Right atrium auricular region (tissue), 2 donors: ENCODE measurements around the gene ZDHHC16. TPM values are rescaled to one million over a fixed set of nuclear protein-coding genes. Genes with fewer than 3 reads are reported as not detected.

Experiments
- DNase-seq: peaks from one replicate; pipeline ENCODE4 v3.0.0-alpha.2; 2019; ENCODE audit warnings: low spot score
- H3K27ac ChIP-seq, 2 donors: fragments of 200-600 bp; sonication (generic); 1 replicate in 1 of 2; 2 replicates in 1 of 2; pipeline ENCODE4 v1.5.1; 2016 to 2019
- H3K27me3 ChIP-seq, 2 donors: fragments of 200-600 bp; sonication (generic); one replicate each; pipeline versions ENCODE4 v1.5.1 to v1.6.0; 2017 to 2019
- H3K36me3 ChIP-seq: fragments of 200-600 bp; sonication (generic); one replicate; pipeline ENCODE4 v1.5.1; 2016
- H3K4me1 ChIP-seq, 2 donors: fragments of 200-600 bp; sonication (generic); one replicate each; pipeline versions ENCODE4 v1.5.1 to v1.6.0; 2017 to 2019
- H3K4me3 ChIP-seq, 2 donors: fragments of 200-600 bp; sonication (generic); 1 replicate in 1 of 2; 2 replicates in 1 of 2; pipeline ENCODE4 v1.5.1; 2017 to 2019; ENCODE audit warnings: mild to moderate bottlenecking in 1 of 2, moderate library complexity in 1 of 2
- H3K9me3 ChIP-seq, 2 donors: fragments of 200-600 bp; sonication (generic); one replicate each; pipeline ENCODE4 v1.5.1; 2019
- CTCF ChIP-seq, 2 donors: fragments of 200-600 bp; sonication (generic); IDR thresholded peaks; one replicate each; pipeline ENCODE4 v1.5.1; 2019; ENCODE audit warnings: antibody characterized with exemption in 2 of 2
- total RNA-seq, 2 donors: library from RNA; depleted of rRNA; stranded (reverse); fragments of >200 nt; gene quantifications; one replicate each; pipeline ENCODE4 v1.1.0, GENCODE V29; 2016

ZDHHC16 gene
- total RNA-seq, 2 donors from 2014 or later, result 28.2 to 39.0 TPM

GRCh38 chr10:97456034-97456685 is 10.2 kb downstream of the ZDHHC16 start:
- Histone ChIP-seq H3K27ac (no peak overlapping the region), H3K4me1 (peaks cover 0 to 16% of the 10 kb centered on the region in 2 donors), H3K36me3 (peaks cover 77% of the 10 kb centered on the region), H3K9me3 (no peaks in the 10 kb centered on the region), H3K27me3 (no peaks in the 10 kb centered on the region), H3K4me3 (no peak overlapping the region)
- no peak for TF ChIP-seq CTCF (IDR thresholded peaks at IDR 0.05)
- DNase-seq, result no peak

- H3K27me3 ChIP-seq, result no peaks in the 10 kb centered on the region
- H3K9me3 ChIP-seq, result no peaks in the 10 kb centered on the region
- peaks cover 81% of the 10 kb centered on the region for H3K36me3 ChIP-seq
- H3K4me3 ChIP-seq, result no peak overlapping the region
- H3K4me1 ChIP-seq, result peaks cover 0 to 15% of the 10 kb centered on the region in 2 donors
- DNase-seq, result no peak
- no peak overlapping the region for H3K27ac ChIP-seq
- TF ChIP-seq CTCF (IDR thresholded peaks at IDR 0.05), result no peak
These were observed 10.7 kb downstream of the ZDHHC16 start for GRCh38 chr10:97456686-97457065.

- Histone ChIP-seq H3K36me3 (peaks cover 92% of the 10 kb centered on the region), H3K4me1 (peaks cover 0 to 9% of the 10 kb centered on the region in 2 donors)
These were observed 13.1 kb downstream of the ZDHHC16 start for GRCh38 chr10:97459111-97459510.

GRCh38 chr10:97459933-97460332 is 14.0 kb downstream of the ZDHHC16 start:
- Histone ChIP-seq H3K27me3 (no peaks in the 10 kb centered on the region), H3K9me3 (no peaks in the 10 kb centered on the region), H3K4me1 (peaks cover 0 to 1% of the 10 kb centered on the region in 2 donors), H3K36me3 (peaks cover 97% of the 10 kb centered on the region), H3K4me3 (no peak overlapping the region), H3K27ac (no peak overlapping the region)
- no peak for TF ChIP-seq CTCF (IDR thresholded peaks at IDR 0.05)
- no peak for DNase-seq

More at GRCh38 chr10:97459111-97459510, 13.1 kb downstream of the ZDHHC16 start:
- TF ChIP-seq CTCF (IDR thresholded peaks at IDR 0.05), result no peak
- Histone ChIP-seq H3K9me3 (no peaks in the 10 kb centered on the region), H3K4me3 (no peak overlapping the region), H3K27me3 (no peaks in the 10 kb centered on the region), H3K27ac (no peak overlapping the region)
- DNase-seq, result no peak

- no peaks in the 10 kb centered on the region for H3K9me3 ChIP-seq
- peaks cover 97% of the 10 kb centered on the region for H3K36me3 ChIP-seq
- no peaks in the 10 kb centered on the region for H3K4me1 ChIP-seq
- no peak overlapping the region for H3K27ac ChIP-seq
- DNase-seq, result no peak
- H3K4me3 ChIP-seq, result no peak overlapping the region
- no peak for TF ChIP-seq CTCF (IDR thresholded peaks at IDR 0.05)
- H3K27me3 ChIP-seq, result no peaks in the 10 kb centered on the region
These were observed 16.3 kb downstream of the ZDHHC16 start for GRCh38 chr10:97462309-97462708.
